Measurements from ENCODE around the gene LINGO1. TPM values are rescaled to one million over a fixed set of nuclear protein-coding genes. Genes with fewer than 3 reads are reported as not detected.

LINGO1 gene
- total RNA-seq, 2 experiments from 2014 or later = not detected

- no peak overlapping the region for H3K27ac Mint-ChIP-seq
- H3K36me3 Mint-ChIP-seq (ENCODE audit: low read depth) = no peaks in the 10 kb centered on the region
- no peaks in the 10 kb centered on the region for H3K27me3 Mint-ChIP-seq (ENCODE audit: low read depth)
- H3K4me3 Mint-ChIP-seq = no peak overlapping the region
- no peaks in the 10 kb centered on the region for H3K4me1 Mint-ChIP-seq (ENCODE audit: low read depth)
- ATAC-seq (no peak), DNase-seq (no peak)
- ChIA-PET POLR2A (no interaction called here), CTCF (no interaction called here)
- H3K9me3 Mint-ChIP-seq (ENCODE audit: insufficient read depth) = no peaks in the 10 kb centered on the region
Observed at GRCh38 chr15:77579498-77580188, 53.1 kb downstream of the LINGO1 start.

GRCh38 chr15:77578641-77579372, 53.9 kb downstream of the LINGO1 start:
- Mint-ChIP-seq H3K36me3 (ENCODE audit: low read depth) (no peaks in the 10 kb centered on the region), H3K4me1 (ENCODE audit: low read depth) (no peaks in the 10 kb centered on the region), H3K9me3 (ENCODE audit: insufficient read depth) (no peaks in the 10 kb centered on the region), H3K4me3 (no peak overlapping the region), H3K27ac (no peak overlapping the region), H3K27me3 (ENCODE audit: low read depth) (no peaks in the 10 kb centered on the region)
- DNase-seq = no peak
- POLR2A ChIA-PET = no interaction called here
- CTCF ChIA-PET = interaction anchor here (0.7 kb wide), 1 partner anchor 36 kb away, joined by 3 read pairs; no protein-coding TSS in a partner anchor
- no peak for ATAC-seq

- Mint-ChIP-seq H3K27ac (no peak overlapping the region), H3K9me3 (ENCODE audit: insufficient read depth) (no peaks in the 10 kb centered on the region), H3K27me3 (ENCODE audit: low read depth) (no peaks in the 10 kb centered on the region), H3K4me1 (ENCODE audit: low read depth) (no peaks in the 10 kb centered on the region), H3K36me3 (ENCODE audit: low read depth) (no peaks in the 10 kb centered on the region), H3K4me3 (no peak overlapping the region)
- POLR2A ChIA-PET = no interaction called here
- CTCF ChIA-PET = no interaction called here
- no peak for ATAC-seq
- no peak for DNase-seq
Observed at GRCh38 chr15:77577366-77577950, 55.3 kb downstream of the LINGO1 start.

GRCh38 chr15:77576538-77576937, 56.2 kb downstream of the LINGO1 start:
- H3K27ac Mint-ChIP-seq = no peak overlapping the region
- no peak for DNase-seq
- no peak overlapping the region for H3K4me3 Mint-ChIP-seq
- POLR2A ChIA-PET = no interaction called here
- H3K4me1 Mint-ChIP-seq (ENCODE audit: low read depth) = no peaks in the 10 kb centered on the region
- no peaks in the 10 kb centered on the region for H3K36me3 Mint-ChIP-seq (ENCODE audit: low read depth)
- no peak for ATAC-seq
- CTCF ChIA-PET = no interaction called here
- H3K9me3 Mint-ChIP-seq (ENCODE audit: insufficient read depth) = no peaks in the 10 kb centered on the region
- H3K27me3 Mint-ChIP-seq (ENCODE audit: low read depth) = no peaks in the 10 kb centered on the region

- POLR2A ChIA-PET = no interaction called here
- no peaks in the 10 kb centered on the region for H3K4me1 Mint-ChIP-seq (ENCODE audit: low read depth)
Observed at GRCh38 chr15:77575203-77575934, 57.3 kb downstream of the LINGO1 start.

GRCh38 chr15:77574521-77575202, 58.0 kb downstream of the LINGO1 start:
- no peaks in the 10 kb centered on the region for H3K9me3 Mint-ChIP-seq (ENCODE audit: insufficient read depth)
- no peaks in the 10 kb centered on the region for H3K27me3 Mint-ChIP-seq (ENCODE audit: low read depth)
- H3K36me3 Mint-ChIP-seq (ENCODE audit: low read depth) = no peaks in the 10 kb centered on the region
- ChIA-PET POLR2A (no interaction called here), CTCF (interaction anchor here (0.6 to 0.8 kb wide), 2 partner anchors 61 to 633 kb away, joined by 3 read pairs; no protein-coding TSS in a partner anchor)
- no peak overlapping the region for H3K4me3 Mint-ChIP-seq
- no peaks in the 10 kb centered on the region for H3K4me1 Mint-ChIP-seq (ENCODE audit: low read depth)
- ATAC-seq (no peak), DNase-seq (no peak)
- H3K27ac Mint-ChIP-seq = no peak overlapping the region

More at GRCh38 chr15:77575203-77575934, 57.3 kb downstream of the LINGO1 start:
- Mint-ChIP-seq H3K27me3 (ENCODE audit: low read depth) (no peaks in the 10 kb centered on the region), H3K36me3 (ENCODE audit: low read depth) (no peaks in the 10 kb centered on the region), H3K4me3 (no peak overlapping the region), H3K9me3 (ENCODE audit: insufficient read depth) (no peaks in the 10 kb centered on the region), H3K27ac (no peak overlapping the region)
- ATAC-seq (no peak), DNase-seq (no peak)
- CTCF ChIA-PET = interaction anchor here (0.6 kb wide), 1 partner anchor 634 kb away, joined by 3 read pairs; no protein-coding TSS in a partner anchor

GRCh38 chr15:77573802-77574201, 58.9 kb downstream of the LINGO1 start:
- no peak for DNase-seq
- ChIA-PET CTCF (interaction anchor here (0.6 kb wide), 1 partner anchor 350 kb away, joined by 3 read pairs; no protein-coding TSS in a partner anchor), POLR2A (no interaction called here)
- ATAC-seq = no peak
- Mint-ChIP-seq H3K4me3 (no peak overlapping the region), H3K27ac (no peak overlapping the region), H3K36me3 (ENCODE audit: low read depth) (no peaks in the 10 kb centered on the region), H3K9me3 (ENCODE audit: insufficient read depth) (no peaks in the 10 kb centered on the region), H3K4me1 (ENCODE audit: low read depth) (no peaks in the 10 kb centered on the region), H3K27me3 (ENCODE audit: low read depth) (no peaks in the 10 kb centered on the region)

- H3K4me3 Mint-ChIP-seq = no peak overlapping the region
- no peak overlapping the region for H3K27ac Mint-ChIP-seq
- no peaks in the 10 kb centered on the region for H3K4me1 Mint-ChIP-seq (ENCODE audit: low read depth)
- H3K9me3 Mint-ChIP-seq (ENCODE audit: insufficient read depth) = no peaks in the 10 kb centered on the region
- POLR2A ChIA-PET = no interaction called here
- no peak for ATAC-seq
- CTCF ChIA-PET = no interaction called here
- H3K27me3 Mint-ChIP-seq (ENCODE audit: low read depth) = no peaks in the 10 kb centered on the region
- no peak for DNase-seq
- H3K36me3 Mint-ChIP-seq (ENCODE audit: low read depth) = no peaks in the 10 kb centered on the region
Observed at GRCh38 chr15:77572186-77572585, 60.5 kb downstream of the LINGO1 start.

- Mint-ChIP-seq H3K4me3 (no peak overlapping the region), H3K36me3 (ENCODE audit: low read depth) (no peaks in the 10 kb centered on the region), H3K27me3 (ENCODE audit: low read depth) (no peaks in the 10 kb centered on the region), H3K9me3 (ENCODE audit: insufficient read depth) (no peaks in the 10 kb centered on the region), H3K4me1 (ENCODE audit: low read depth) (no peaks in the 10 kb centered on the region), H3K27ac (no peak overlapping the region)
- CTCF ChIA-PET = no interaction called here
- ATAC-seq (no peak), DNase-seq (no peak)
- POLR2A ChIA-PET = no interaction called here
Observed at GRCh38 chr15:77571741-77572140, 61.0 kb downstream of the LINGO1 start.

- Mint-ChIP-seq H3K9me3 (ENCODE audit: insufficient read depth) (no peaks in the 10 kb centered on the region), H3K27ac (no peak overlapping the region), H3K4me1 (ENCODE audit: low read depth) (no peaks in the 10 kb centered on the region), H3K27me3 (ENCODE audit: low read depth) (no peaks in the 10 kb centered on the region), H3K36me3 (ENCODE audit: low read depth) (no peaks in the 10 kb centered on the region), H3K4me3 (no peak overlapping the region)
- no peak for DNase-seq
- no peak for ATAC-seq
- CTCF ChIA-PET = no interaction called here
- POLR2A ChIA-PET = no interaction called here
Observed at GRCh38 chr15:77571181-77571580, 61.5 kb downstream of the LINGO1 start.

- no peaks in the 10 kb centered on the region for H3K9me3 Mint-ChIP-seq (ENCODE audit: insufficient read depth)
- no peak for ATAC-seq
- H3K36me3 Mint-ChIP-seq (ENCODE audit: low read depth) = no peaks in the 10 kb centered on the region
- no peak overlapping the region for H3K4me3 Mint-ChIP-seq
- CTCF ChIA-PET = interaction anchor here (0.6 to 1.3 kb wide), 2 partner anchors 11 to 26 kb away, joined by 3 read pairs; no protein-coding TSS in a partner anchor
- POLR2A ChIA-PET = no interaction called here
- no peak for DNase-seq
- H3K27ac Mint-ChIP-seq = no peak overlapping the region
- H3K27me3 Mint-ChIP-seq (ENCODE audit: low read depth) = no peaks in the 10 kb centered on the region
- no peaks in the 10 kb centered on the region for H3K4me1 Mint-ChIP-seq (ENCODE audit: low read depth)
Observed at GRCh38 chr15:77569729-77570125, 63.0 kb downstream of the LINGO1 start.
